Measurements from ENCODE around the gene MESP2.
A peak's percentile ranks its signal among the peaks of the same experiment; 100 is the strongest.

Gene MESP2

DNA sequence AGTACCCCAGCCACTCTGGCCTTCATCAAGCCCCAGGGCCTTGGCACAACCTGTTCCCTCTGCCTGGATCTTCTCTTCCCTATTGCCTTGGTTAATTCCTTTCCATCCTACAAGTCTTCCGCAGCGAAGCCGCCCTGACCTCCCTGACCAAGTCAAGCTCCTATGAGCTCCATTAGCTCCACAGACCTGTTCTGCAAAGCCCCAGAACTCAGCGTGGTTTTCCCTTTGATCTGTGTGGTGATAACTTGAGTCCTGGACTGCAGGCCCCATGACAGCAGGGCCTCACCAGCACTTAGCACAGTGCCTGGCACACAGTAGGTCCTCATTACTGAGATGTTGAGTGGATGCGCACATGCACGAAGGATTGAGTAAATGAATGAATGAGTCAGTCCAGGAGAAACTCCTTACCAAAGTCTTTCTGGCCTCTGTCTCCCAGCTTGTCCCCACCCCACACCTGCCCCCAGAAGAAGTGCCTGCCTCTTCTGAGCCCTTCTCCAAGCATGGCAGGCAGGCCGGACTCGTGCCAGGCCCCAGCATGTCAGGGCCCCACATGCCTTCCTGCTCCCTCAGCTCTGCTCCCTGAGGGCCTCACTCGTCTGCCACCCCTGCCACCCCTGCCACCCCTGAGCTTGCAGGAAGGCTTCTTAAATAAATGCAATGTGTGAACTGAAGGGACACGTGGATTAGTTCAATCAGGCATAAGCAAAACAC is 32.2 kb downstream of the MESP2 start:
- no peak for TF ChIP-seq CTCF (IDR thresholded peaks at IDR 0.05; ENCODE audit: low read depth, low read length, missing control alignments)
- no peak overlapping the region for H3K4me3 ChIP-seq (ENCODE audit: low read depth, low read length)
- DNase-seq (ENCODE audit: low read depth): no peak
- in situ Hi-C loops (cut with HindIII; ENCODE audit: low sequenced_read_pairs): no loop called here

DNA sequence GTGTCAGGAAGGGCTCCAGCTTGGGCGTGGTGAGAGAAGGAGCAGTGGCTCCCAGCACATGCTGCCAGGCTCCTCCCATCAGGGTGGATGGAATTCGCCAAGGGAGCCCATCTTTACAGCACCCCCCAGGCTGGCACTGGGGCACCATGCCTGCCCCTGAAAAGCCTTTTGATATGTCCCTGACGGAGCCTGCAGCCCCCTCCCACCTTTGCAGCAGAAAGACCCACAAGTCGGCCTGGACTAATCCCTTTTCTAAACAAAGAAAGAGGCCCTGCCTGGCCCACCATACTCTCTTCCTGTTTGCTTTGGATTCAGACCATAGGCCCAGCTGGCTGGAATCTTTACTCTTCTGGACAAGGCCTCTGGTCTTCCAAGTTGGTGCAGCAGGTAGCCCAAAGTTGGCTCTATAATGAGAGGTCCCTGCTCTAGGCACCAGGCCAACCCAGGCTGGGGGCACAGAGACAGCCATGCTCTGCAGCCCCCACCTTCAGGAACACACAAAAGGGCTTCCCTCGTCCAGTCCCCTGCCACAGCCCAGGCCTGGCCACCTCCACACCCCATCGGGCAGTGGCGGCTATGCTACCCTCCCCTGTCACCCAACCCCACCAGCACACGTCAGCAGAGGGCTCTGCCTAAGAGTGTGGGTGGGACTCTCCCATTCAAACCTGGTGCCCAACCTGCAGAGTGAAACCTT is 33.1 kb downstream of the MESP2 start:
- TF ChIP-seq CTCF (IDR thresholded peaks at IDR 0.05; ENCODE audit: low read depth, low read length, missing control alignments): no peak
- H3K4me3 ChIP-seq (ENCODE audit: low read depth, low read length): no peak overlapping the region
- DNase-seq (ENCODE audit: low read depth): peak; percentile 19
- in situ Hi-C loops (cut with HindIII; ENCODE audit: low sequenced_read_pairs): no loop called here

GRCh38 chr15:89809787-89810148 is 33.6 kb downstream of the MESP2 start:
- no peak overlapping the region for H3K4me3 ChIP-seq (ENCODE audit: low read depth, low read length)
- in situ Hi-C loops (cut with HindIII; ENCODE audit: low sequenced_read_pairs): no loop called here
- DNase-seq (ENCODE audit: low read depth): no peak
- no peak for TF ChIP-seq CTCF (IDR thresholded peaks at IDR 0.05; ENCODE audit: low read depth, low read length, missing control alignments)

DNA sequence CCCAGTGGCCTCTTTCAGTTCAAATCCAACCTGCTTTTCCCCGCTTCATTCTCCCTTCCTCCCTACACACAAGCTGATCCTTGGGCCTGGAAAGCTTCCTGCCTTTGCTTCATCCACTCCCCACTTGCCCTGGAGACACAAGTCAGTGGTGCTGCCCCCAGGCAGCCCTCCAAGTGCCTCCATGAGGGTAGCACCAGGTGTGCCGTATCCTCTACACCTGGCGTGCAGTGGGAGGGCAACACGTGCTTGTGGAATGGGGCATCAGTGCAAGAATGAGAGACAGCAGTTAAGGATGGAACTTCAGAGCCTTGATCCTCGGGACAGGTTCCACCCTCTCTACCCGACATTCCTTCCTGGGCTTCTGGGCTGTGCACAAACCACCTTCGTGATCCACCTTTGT is 34.7 kb downstream of the MESP2 start:
- in situ Hi-C loops (cut with HindIII; ENCODE audit: low sequenced_read_pairs): no loop called here
- TF ChIP-seq CTCF (IDR thresholded peaks at IDR 0.05; ENCODE audit: low read depth, low read length, missing control alignments): no peak
- no peak overlapping the region for H3K4me3 ChIP-seq (ENCODE audit: low read depth, low read length)
- no peak for DNase-seq (ENCODE audit: low read depth)

DNA sequence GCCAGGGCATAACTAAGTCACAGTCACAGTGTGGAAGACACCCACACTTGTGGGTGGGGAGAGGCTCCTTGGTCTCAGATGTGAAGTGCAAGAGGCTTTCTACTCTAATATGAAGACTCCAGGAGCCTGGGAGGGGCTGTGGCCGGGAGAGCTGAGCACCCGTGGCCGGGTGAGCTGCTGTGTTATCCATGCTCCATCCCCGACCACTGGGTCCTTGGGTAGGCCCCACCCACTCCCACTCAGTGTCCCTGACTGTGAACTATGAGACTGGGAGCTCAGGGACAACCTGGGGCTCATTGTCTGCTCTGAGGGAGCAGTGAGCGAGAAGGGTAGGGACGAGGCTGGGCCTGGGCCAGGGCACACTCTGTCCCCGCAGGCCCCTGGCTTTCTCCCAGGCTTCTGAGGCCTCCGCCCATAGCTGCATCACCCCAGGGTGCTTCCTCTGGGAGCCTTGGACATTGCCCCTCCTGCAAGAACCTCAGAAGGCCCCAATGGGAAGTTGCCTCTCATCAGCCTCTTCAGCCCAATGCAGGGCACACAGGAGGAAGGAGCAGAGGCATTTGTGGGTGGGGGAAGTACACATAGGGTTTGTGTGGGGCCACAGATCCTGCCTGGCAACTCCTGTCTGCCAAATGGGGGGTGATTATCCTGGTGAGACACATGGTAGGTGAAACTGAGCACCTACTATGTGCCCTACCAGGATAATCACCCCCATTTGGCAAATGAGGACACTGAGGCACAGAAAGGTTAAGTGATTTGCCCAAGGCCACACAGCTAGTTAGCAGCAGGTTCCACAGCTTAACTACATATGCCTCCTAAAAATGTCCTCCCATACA is 36.1 kb downstream of the MESP2 start:
- no peak for DNase-seq (ENCODE audit: low read depth)
- H3K4me3 ChIP-seq (ENCODE audit: low read depth, low read length): peak overlapping the region; percentile 87
- in situ Hi-C loops (cut with HindIII; ENCODE audit: low sequenced_read_pairs): no loop called here
- no peak for TF ChIP-seq CTCF (IDR thresholded peaks at IDR 0.05; ENCODE audit: low read depth, low read length, missing control alignments)

- no peak for TF ChIP-seq CTCF (IDR thresholded peaks at IDR 0.05; ENCODE audit: low read depth, low read length, missing control alignments)
- DNase-seq (ENCODE audit: low read depth): no peak
- peak overlapping the region; percentile 87 for H3K4me3 ChIP-seq (ENCODE audit: low read depth, low read length)
- in situ Hi-C loops (cut with HindIII; ENCODE audit: low sequenced_read_pairs): no loop called here
Observed at GRCh38 chr15:89812847-89813320, 36.8 kb downstream of the MESP2 start.
